GM12878 (cell line): ENCODE measurements around the gene GPR18.
"Not testable (repeated sequence)": the region's sequence is repeated elsewhere in the genome, so short reads cannot be mapped to it uniquely, and the experiment has no call there.

Experiments
- CTCF ChIP-seq, 3 experiments: IDR thresholded peaks in 2 of 3; conservative IDR thresholded peaks in 1 of 3; 2 replicates each; pipeline ENCODE4 v1.5.1; 2011; ENCODE audit warnings: low read depth in 3 of 3, low read length in 3 of 3, mild to moderate bottlenecking in 3 of 3, control low read depth in 2 of 3, moderate library complexity in 2 of 3, inconsistent platforms in 1 of 3, mixed read lengths in 1 of 3; ENCODE audit not compliant: control insufficient read depth in 2 of 3, insufficient read depth in 1 of 3; ENCODE audit errors: extremely low read depth in 1 of 3
- EP300 ChIP-seq, 2 experiments: fragments of 150-350 bp in 1 of 2; IDR thresholded peaks; 2 replicates each; pipeline ENCODE4 v1.6.1; 2011 to 2012; ENCODE audit warnings: low read depth in 2 of 2, low read length in 2 of 2, borderline replicate concordance in 1 of 2, improper control_type of control experiment in 1 of 2, inconsistent platforms in 1 of 2; ENCODE audit not compliant: control insufficient read depth in 1 of 2
- EZH2 ChIP-seq: IDR thresholded peaks from 2 replicates; pipeline ENCODE4 v1.6.1; 2012; ENCODE audit warnings: low read depth, mild to moderate bottlenecking, control low read depth, inconsistent platforms, low read length, borderline replicate concordance; ENCODE audit not compliant: control insufficient read depth
- FOS ChIP-seq: IDR thresholded peaks from 3 replicates; pipeline ENCODE4 v1.6.1; 2011; ENCODE audit warnings: borderline replicate concordance; ENCODE audit not compliant: insufficient read length; ENCODE audit errors: extremely low read depth
- GABPA ChIP-seq: IDR thresholded peaks from 2 replicates; pipeline ENCODE4 v1.6.1; 2014; ENCODE audit warnings: antibody characterized with exemption, low read depth, mild to moderate bottlenecking, inconsistent platforms
- HDAC2 ChIP-seq: fragments of 200-600 bp; sonication (generic); IDR thresholded peaks from 2 replicates; pipeline ENCODE4 v1.6.1; 2017
- MXI1 ChIP-seq: fragments of 150-350 bp; IDR thresholded peaks from 2 replicates; pipeline ENCODE4 v1.6.1; 2011; ENCODE audit warnings: low read depth, mild to moderate bottlenecking, inconsistent platforms, low read length, improper control_type of control experiment
- RAD21 ChIP-seq: IDR thresholded peaks from 2 replicates; pipeline ENCODE4 v1.6.1; 2011; ENCODE audit warnings: mild to moderate bottlenecking, low read depth, low read length, moderate library complexity; ENCODE audit not compliant: insufficient read depth
- SKIL ChIP-seq: fragments of 450-650 bp; IDR thresholded peaks from 2 replicates; pipeline ENCODE4 v1.6.1; 2017; ENCODE audit warnings: mild to moderate bottlenecking, low read depth, inconsistent platforms; ENCODE audit not compliant: poor library complexity, severe bottlenecking
- SP1 ChIP-seq: IDR thresholded peaks from one replicate; pipeline ENCODE4 v1.6.1; 2011; ENCODE audit warnings: low read depth, low read length
- TAF1 ChIP-seq: IDR thresholded peaks from 2 replicates; pipeline ENCODE4 v1.6.1; 2011; ENCODE audit warnings: mild to moderate bottlenecking, low read depth, low read length, borderline replicate concordance
- ZNF274 ChIP-seq: IDR thresholded peaks from one replicate; pipeline ENCODE4 v1.8.0; 2011; ENCODE audit not compliant: insufficient read length, insufficient read depth

GRCh38 chr13:99249606-99250005, 8.6 kb downstream of the GPR18 start:
- TF ChIP-seq CTCF (IDR thresholded peaks at IDR 0.05 in 2 of 3, conservative IDR thresholded peaks at IDR 0.05 in 1 of 3; ENCODE audit: control insufficient read depth in 2 of 3, extremely low read depth in 1 of 3, insufficient read depth in 1 of 3, low read depth in 3 of 3, low read length in 3 of 3); ZNF274; GABPA; TAF1; FOS; MXI1; EZH2; SKIL; HDAC2; EP300 (IDR thresholded peaks at IDR 0.05; ENCODE audit: borderline replicate concordance in 1 of 2, control insufficient read depth in 1 of 2, low read depth in 2 of 2, low read length in 2 of 2); RAD21; SP1: not testable (repeated sequence)
